ENCODE results near the gene RSPRY1. TPM values are rescaled to one million over a fixed set of nuclear protein-coding genes. Genes with fewer than 3 reads are reported as not detected.

Gene RSPRY1
- total RNA-seq, 1 donor from 2014 or later, result 76.8 TPM

DNA sequence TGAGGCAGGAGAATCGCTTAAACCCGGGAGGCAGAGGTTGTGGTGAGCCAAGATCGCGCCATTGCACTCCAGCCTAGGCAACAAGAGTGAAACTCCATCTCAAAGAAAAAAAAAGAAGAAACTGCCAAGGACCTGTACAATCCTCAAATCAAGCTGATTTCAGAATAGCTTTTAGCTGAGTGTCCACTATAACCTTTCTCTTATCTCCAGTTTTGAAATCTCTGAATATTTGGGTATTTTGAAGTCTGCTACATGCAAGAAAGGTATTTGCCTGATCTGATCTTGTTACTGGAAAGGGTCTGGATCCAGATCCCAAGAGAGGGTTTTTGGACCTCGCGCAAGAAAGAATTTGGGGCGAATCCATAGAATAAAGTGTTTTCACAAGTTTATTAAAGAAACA, 39.8 kb downstream of the RSPRY1 start:
- Histone ChIP-seq H3K27ac (ENCODE audit: low read depth, low read length) (no peak overlapping the region), H3K4me1 (ENCODE audit: insufficient read depth, low read length) (no peaks in the 10 kb centered on the region), H3K27me3 (ENCODE audit: insufficient read depth, low read length) (no peaks in the 10 kb centered on the region), H3K36me3 (ENCODE audit: insufficient read depth, low read length) (peaks cover 59% of the 10 kb centered on the region), H4K20me1 (ENCODE audit: insufficient read depth, low read length) (peaks cover 3% of the 10 kb centered on the region), H2AFZ (ENCODE audit: low read depth, low read length) (no peak overlapping the region), H3K4me2 (ENCODE audit: low read length) (no peak overlapping the region), H3K9ac (ENCODE audit: low read length) (no peak overlapping the region), H3K79me2 (ENCODE audit: insufficient read depth, low read length) (no peaks in the 10 kb centered on the region), H3K4me3 (ENCODE audit: insufficient read depth, low read depth, low read length) (no peak overlapping the region), H3K9me3 (ENCODE audit: insufficient read depth, low read depth, low read length) (no peaks in the 10 kb centered on the region)
- Mint-ChIP-seq H3K36me3 (ENCODE audit: low read depth, unreplicated experiment) (peaks cover 28% of the 10 kb centered on the region), H3K27ac (ENCODE audit: unreplicated experiment) (no peak overlapping the region), H3K4me3 (ENCODE audit: unreplicated experiment) (no peak overlapping the region), H3K27me3 (ENCODE audit: low read depth, unreplicated experiment) (no peaks in the 10 kb centered on the region), H3K4me1 (ENCODE audit: low read depth, unreplicated experiment) (peaks cover 8% of the 10 kb centered on the region), H3K9me3 (ENCODE audit: unreplicated experiment) (no peaks in the 10 kb centered on the region)
- no peak for TF ChIP-seq EZH2 (IDR thresholded peaks at IDR 0.05; ENCODE audit: insufficient read depth, low read length)
- TF ChIP-seq, protein P1, sequence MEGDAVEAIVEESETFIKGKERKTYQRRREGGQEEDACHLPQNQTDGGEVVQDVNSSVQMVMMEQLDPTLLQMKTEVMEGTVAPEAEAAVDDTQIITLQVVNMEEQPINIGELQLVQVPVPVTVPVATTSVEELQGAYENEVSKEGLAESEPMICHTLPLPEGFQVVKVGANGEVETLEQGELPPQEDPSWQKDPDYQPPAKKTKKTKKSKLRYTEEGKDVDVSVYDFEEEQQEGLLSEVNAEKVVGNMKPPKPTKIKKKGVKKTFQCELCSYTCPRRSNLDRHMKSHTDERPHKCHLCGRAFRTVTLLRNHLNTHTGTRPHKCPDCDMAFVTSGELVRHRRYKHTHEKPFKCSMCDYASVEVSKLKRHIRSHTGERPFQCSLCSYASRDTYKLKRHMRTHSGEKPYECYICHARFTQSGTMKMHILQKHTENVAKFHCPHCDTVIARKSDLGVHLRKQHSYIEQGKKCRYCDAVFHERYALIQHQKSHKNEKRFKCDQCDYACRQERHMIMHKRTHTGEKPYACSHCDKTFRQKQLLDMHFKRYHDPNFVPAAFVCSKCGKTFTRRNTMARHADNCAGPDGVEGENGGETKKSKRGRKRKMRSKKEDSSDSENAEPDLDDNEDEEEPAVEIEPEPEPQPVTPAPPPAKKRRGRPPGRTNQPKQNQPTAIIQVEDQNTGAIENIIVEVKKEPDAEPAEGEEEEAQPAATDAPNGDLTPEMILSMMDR (IDR thresholded peaks at IDR 0.05; ENCODE audit: insufficient read depth, low read depth, low read length), result no peak
- FAIRE-seq (no peak), DNase-seq (ENCODE audit: low read depth) (no peak)

DNA sequence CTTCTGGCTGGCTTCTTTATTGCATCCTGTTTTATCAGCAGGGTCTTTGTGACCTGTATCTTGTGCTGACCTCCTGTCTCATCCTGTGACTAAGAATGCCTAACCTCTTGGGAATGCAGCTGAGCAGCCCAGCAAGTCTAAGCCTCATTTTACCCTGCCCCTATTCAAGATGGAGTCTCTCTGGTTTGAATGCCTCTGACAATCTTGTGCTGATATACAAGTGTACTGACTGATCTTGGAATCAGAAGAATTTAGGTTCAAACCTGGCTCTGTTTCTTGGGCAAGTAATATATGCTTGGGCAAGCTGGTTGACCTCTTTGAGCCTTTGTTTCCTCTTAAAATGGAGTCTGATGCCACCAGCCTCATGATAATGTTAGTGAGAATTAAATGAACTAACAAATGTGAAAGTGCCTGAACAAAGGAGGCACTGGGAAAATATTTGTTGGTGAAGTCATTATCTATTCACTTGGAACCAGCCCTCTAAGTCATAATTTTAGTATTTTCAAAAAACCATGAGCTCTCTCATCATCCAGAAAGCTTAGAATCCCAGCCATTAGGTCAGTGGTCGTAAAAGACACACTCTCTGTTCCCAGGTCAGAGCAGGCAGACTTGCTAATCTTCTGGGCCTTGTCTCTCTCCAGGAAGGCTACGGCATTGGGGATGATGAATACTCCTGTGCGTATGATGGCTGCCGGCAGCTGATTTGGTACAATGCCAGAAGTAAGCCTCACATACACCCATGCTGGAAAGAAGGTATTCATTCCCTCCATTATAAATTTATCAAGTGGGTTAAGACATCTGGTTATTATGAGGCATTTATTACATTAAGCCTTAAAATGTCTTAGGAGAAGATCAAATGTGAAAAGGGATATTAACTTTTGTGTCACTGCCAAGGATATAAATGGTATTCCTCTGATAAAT, 40.8 kb downstream of the RSPRY1 start:
- no peaks in the 10 kb centered on the region for H3K27me3 ChIP-seq (ENCODE audit: insufficient read depth, low read length)
- H4K20me1 ChIP-seq (ENCODE audit: insufficient read depth, low read length), result peaks cover 3% of the 10 kb centered on the region
- no peak overlapping the region for H3K27ac ChIP-seq (ENCODE audit: low read depth, low read length)
- Mint-ChIP-seq H3K4me1 (ENCODE audit: low read depth, unreplicated experiment) (peaks cover 8% of the 10 kb centered on the region), H3K4me3 (ENCODE audit: unreplicated experiment) (no peak overlapping the region), H3K27ac (ENCODE audit: unreplicated experiment) (no peak overlapping the region), H3K36me3 (ENCODE audit: low read depth, unreplicated experiment) (peaks cover 24% of the 10 kb centered on the region), H3K9me3 (ENCODE audit: unreplicated experiment) (no peaks in the 10 kb centered on the region), H3K27me3 (ENCODE audit: low read depth, unreplicated experiment) (no peaks in the 10 kb centered on the region)
- no peak overlapping the region for H3K4me2 ChIP-seq (ENCODE audit: low read length)
- FAIRE-seq (no peak), DNase-seq (ENCODE audit: low read depth) (no peak)
- H2AFZ ChIP-seq (ENCODE audit: low read depth, low read length), result no peak overlapping the region
- TF ChIP-seq, protein P1 (IDR thresholded peaks at IDR 0.05; ENCODE audit: insufficient read depth, low read depth, low read length), result no peak
- TF ChIP-seq EZH2 (IDR thresholded peaks at IDR 0.05; ENCODE audit: insufficient read depth, low read length), result no peak
- H3K36me3 ChIP-seq (ENCODE audit: insufficient read depth, low read length), result peaks cover 58% of the 10 kb centered on the region
- H3K9ac ChIP-seq (ENCODE audit: low read length), result no peak overlapping the region
- H3K4me3 ChIP-seq (ENCODE audit: insufficient read depth, low read depth, low read length), result no peak overlapping the region
- no peaks in the 10 kb centered on the region for H3K9me3 ChIP-seq (ENCODE audit: insufficient read depth, low read depth, low read length)
- H3K4me1 ChIP-seq (ENCODE audit: insufficient read depth, low read length), result no peaks in the 10 kb centered on the region
- no peaks in the 10 kb centered on the region for H3K79me2 ChIP-seq (ENCODE audit: insufficient read depth, low read length)

- Mint-ChIP-seq H3K4me1 (ENCODE audit: low read depth, unreplicated experiment) (peaks cover 5% of the 10 kb centered on the region), H3K27me3 (ENCODE audit: low read depth, unreplicated experiment) (no peaks in the 10 kb centered on the region), H3K27ac (ENCODE audit: unreplicated experiment) (no peak overlapping the region), H3K36me3 (ENCODE audit: low read depth, unreplicated experiment) (peaks cover 28% of the 10 kb centered on the region), H3K9me3 (ENCODE audit: unreplicated experiment) (no peaks in the 10 kb centered on the region), H3K4me3 (ENCODE audit: unreplicated experiment) (no peak overlapping the region)
- TF ChIP-seq, protein P1 (IDR thresholded peaks at IDR 0.05; ENCODE audit: insufficient read depth, low read depth, low read length), result no peak
- no peak for TF ChIP-seq EZH2 (IDR thresholded peaks at IDR 0.05; ENCODE audit: insufficient read depth, low read length)
- H3K9me3 ChIP-seq (ENCODE audit: insufficient read depth, low read depth, low read length), result no peaks in the 10 kb centered on the region
- H3K27ac ChIP-seq (ENCODE audit: low read depth, low read length), result no peak overlapping the region
- H3K9ac ChIP-seq (ENCODE audit: low read length), result no peak overlapping the region
- H2AFZ ChIP-seq (ENCODE audit: low read depth, low read length), result no peak overlapping the region
- H3K79me2 ChIP-seq (ENCODE audit: insufficient read depth, low read length), result no peaks in the 10 kb centered on the region
- H3K27me3 ChIP-seq (ENCODE audit: insufficient read depth, low read length), result no peaks in the 10 kb centered on the region
- H3K4me2 ChIP-seq (ENCODE audit: low read length), result no peak overlapping the region
- no peak overlapping the region for H3K4me3 ChIP-seq (ENCODE audit: insufficient read depth, low read depth, low read length)
- no peaks in the 10 kb centered on the region for H3K4me1 ChIP-seq (ENCODE audit: insufficient read depth, low read length)
- FAIRE-seq, result no peak
- H3K36me3 ChIP-seq (ENCODE audit: insufficient read depth, low read length), result peaks cover 54% of the 10 kb centered on the region
- H4K20me1 ChIP-seq (ENCODE audit: insufficient read depth, low read length), result peaks cover 1% of the 10 kb centered on the region
- no peak for DNase-seq (ENCODE audit: low read depth)
Measured at GRCh38 chr16:57229079-57229478, 43.0 kb downstream of the RSPRY1 start.
